ENCODE results near the gene VPS37B.

- TF ChIP-seq CTCF (conservative IDR thresholded peaks at IDR 0.05 in 1 of 2, IDR thresholded peaks at IDR 0.05 in 1 of 2; ENCODE audit: low read depth in 1 of 2, low read length in 2 of 2) (no peak), EZH2 (IDR thresholded peaks at IDR 0.05; ENCODE audit: low read length, missing control alignments) (no peak)
These were observed 57.1 kb downstream of the VPS37B start for GRCh38 chr12:122838841-122839240.
